Panc1 (cell line): ENCODE results near the gene TIMM17A. TPM values are rescaled to one million over a fixed set of nuclear protein-coding genes. Genes with fewer than 3 reads are reported as not detected.

Source experiments
- ATAC-seq: fragments of 200-7000 bp; cut with Tn5 transposase; 2 replicates; pipeline ENCODE4 v1.9.1; 2020; ENCODE audit warnings: mild to moderate bottlenecking, moderate library complexity
- BruUV-seq: library from RNA; stranded (reverse); fragments of 400-500 nt; replicated peaks from 2 replicates; lab custom pipeline; 2021; lab: Mats Ljungman, UMichigan
- CTCF ChIA-PET: fragments of 300-600 bp; sonication (Branson Sonifier 250); formaldehyde crosslinking; loops from one replicate; lab custom pipeline; 2022; ENCODE audit warnings: antibody characterized with exemption; lab: Charles Lee
- POLR2A ChIA-PET: fragments of 300-600 bp; sonication (Branson Sonifier 250); formaldehyde crosslinking; loops from one replicate; lab custom pipeline; 2022; ENCODE audit warnings: antibody characterized with exemption; lab: Charles Lee
- DNase-seq: peaks from one replicate; pipeline ENCODE4 v3.0.0-alpha.2; 2010; ENCODE audit warnings: low read depth, low spot score
- H3K27ac ChIP-seq: 2 replicates; pipeline ENCODE4 v1.5.1; 2011; ENCODE audit warnings: mild to moderate bottlenecking, low read length, inconsistent platforms
- H3K27me3 ChIP-seq: fragments of 200-500 bp; sonication (Bioruptor generic); 2 replicates; pipeline ENCODE4 v1.6.0; 2014; ENCODE audit warnings: low read length, inconsistent platforms; ENCODE audit not compliant: control insufficient read depth, insufficient read depth
- H3K36me3 ChIP-seq: fragments of 200-500 bp; sonication (Bioruptor generic); 2 replicates; pipeline ENCODE4 v1.5.1; 2014; ENCODE audit warnings: inconsistent platforms, mild to moderate bottlenecking, low read length, moderate library complexity; ENCODE audit not compliant: control insufficient read depth, insufficient read depth
- H3K4me1 ChIP-seq: 2 replicates; pipeline ENCODE4 v1.5.1; 2011; ENCODE audit warnings: inconsistent platforms, mild to moderate bottlenecking, low read length, moderate library complexity; ENCODE audit not compliant: control insufficient read depth, insufficient read depth
- H3K4me3 ChIP-seq, 2 experiments: 2 replicates each; pipeline ENCODE4 v1.5.1; 2011 to 2012; ENCODE audit warnings: low read depth in 2 of 2, low read length in 2 of 2, mild to moderate bottlenecking in 2 of 2, inconsistent platforms in 1 of 2, moderate library complexity in 1 of 2
- H3K9me3 ChIP-seq: fragments of 200-500 bp; sonication (Bioruptor generic); 2 replicates; pipeline ENCODE4 v1.5.1; 2014; ENCODE audit warnings: low read depth, mild to moderate bottlenecking, inconsistent platforms, low read length, moderate library complexity; ENCODE audit not compliant: control insufficient read depth, insufficient read depth
- POLR2AphosphoS5 ChIP-seq: IDR thresholded peaks from 2 replicates; pipeline ENCODE4 v1.6.1; 2012; ENCODE audit warnings: mild to moderate bottlenecking, low read depth, low read length, moderate library complexity
- REST ChIP-seq, 2 experiments: IDR thresholded peaks; 2 replicates each; pipeline ENCODE4 v1.6.1; 2011 to 2012; ENCODE audit warnings: low read depth in 2 of 2, control low read depth in 1 of 2, low read length in 1 of 2, mild to moderate bottlenecking in 1 of 2, moderate library complexity in 1 of 2; ENCODE audit not compliant: insufficient read depth in 1 of 2
- SIN3A ChIP-seq: IDR thresholded peaks from 2 replicates; pipeline ENCODE4 v1.6.1; 2012; ENCODE audit warnings: low read depth, mild to moderate bottlenecking, low read length, moderate library complexity, borderline replicate concordance; ENCODE audit not compliant: insufficient read depth
- TCF7L2 ChIP-seq: IDR thresholded peaks from 2 replicates; pipeline ENCODE4 v1.6.1; 2011; ENCODE audit warnings: mild to moderate bottlenecking, low read depth, low read length, inconsistent platforms
- in situ Hi-C: cut with HindIII; loops from 2 replicates; pipeline ENCODE4 v1.10.0; 2016; ENCODE audit warnings: low sequenced_read_pairs, low pct_unique_long_range_greater_than_20kb
- intact Hi-C: fragments of 100-400 bp; cut with micrococcal nuclease; formaldehyde crosslinking; loops from one replicate; pipeline ENCODE4 v1.10.0; 2022; ENCODE audit not compliant: unreplicated experiment
- total RNA-seq: library from RNA; stranded (reverse); gene quantifications from one replicate; pipeline ENCODE4 v1.2.1, GENCODE V29; 2021; ENCODE audit not compliant: unreplicated experiment
- TF ChIP-seq, protein P1 (sequence below): fragments of 450-650 bp; IDR thresholded peaks from 2 replicates; pipeline ENCODE4 v1.5.1; 2017; ENCODE audit warnings: mild to moderate bottlenecking

The TIMM17A gene
- total RNA-seq, 1 experiment from 2014 or later = 118 TPM

- Histone ChIP-seq H3K9me3 (no peaks in the 10 kb centered on the region), H3K36me3 (no peaks in the 10 kb centered on the region), H3K4me1 (no peaks in the 10 kb centered on the region), H3K4me3 (no peak overlapping the region), H3K27ac (no peak overlapping the region), H3K27me3 (peaks cover 6% of the 10 kb centered on the region)
- TF ChIP-seq, protein P1, sequence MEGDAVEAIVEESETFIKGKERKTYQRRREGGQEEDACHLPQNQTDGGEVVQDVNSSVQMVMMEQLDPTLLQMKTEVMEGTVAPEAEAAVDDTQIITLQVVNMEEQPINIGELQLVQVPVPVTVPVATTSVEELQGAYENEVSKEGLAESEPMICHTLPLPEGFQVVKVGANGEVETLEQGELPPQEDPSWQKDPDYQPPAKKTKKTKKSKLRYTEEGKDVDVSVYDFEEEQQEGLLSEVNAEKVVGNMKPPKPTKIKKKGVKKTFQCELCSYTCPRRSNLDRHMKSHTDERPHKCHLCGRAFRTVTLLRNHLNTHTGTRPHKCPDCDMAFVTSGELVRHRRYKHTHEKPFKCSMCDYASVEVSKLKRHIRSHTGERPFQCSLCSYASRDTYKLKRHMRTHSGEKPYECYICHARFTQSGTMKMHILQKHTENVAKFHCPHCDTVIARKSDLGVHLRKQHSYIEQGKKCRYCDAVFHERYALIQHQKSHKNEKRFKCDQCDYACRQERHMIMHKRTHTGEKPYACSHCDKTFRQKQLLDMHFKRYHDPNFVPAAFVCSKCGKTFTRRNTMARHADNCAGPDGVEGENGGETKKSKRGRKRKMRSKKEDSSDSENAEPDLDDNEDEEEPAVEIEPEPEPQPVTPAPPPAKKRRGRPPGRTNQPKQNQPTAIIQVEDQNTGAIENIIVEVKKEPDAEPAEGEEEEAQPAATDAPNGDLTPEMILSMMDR = no peak
- no peak for TF ChIP-seq REST (IDR thresholded peaks at IDR 0.05; ENCODE audit: insufficient read depth in 1 of 2, low read depth in 2 of 2, low read length in 1 of 2)
- no peak for TF ChIP-seq TCF7L2
- TF ChIP-seq POLR2AphosphoS5 = no peak
- TF ChIP-seq SIN3A = no peak
- BruUV-seq = no TSS peak
- intact Hi-C loops = no loop called here
- POLR2A ChIA-PET = interaction anchor here (0.6 kb wide), 1 partner anchor 24 kb away, joined by 5 read pairs; no protein-coding TSS in a partner anchor
- CTCF ChIA-PET = no interaction called here
- in situ Hi-C loops = no loop called here
- ATAC-seq (no peak), DNase-seq (no peak)
Measured at GRCh38 chr1:201933840-201934430, 21.4 kb upstream of the TIMM17A start.

DNA sequence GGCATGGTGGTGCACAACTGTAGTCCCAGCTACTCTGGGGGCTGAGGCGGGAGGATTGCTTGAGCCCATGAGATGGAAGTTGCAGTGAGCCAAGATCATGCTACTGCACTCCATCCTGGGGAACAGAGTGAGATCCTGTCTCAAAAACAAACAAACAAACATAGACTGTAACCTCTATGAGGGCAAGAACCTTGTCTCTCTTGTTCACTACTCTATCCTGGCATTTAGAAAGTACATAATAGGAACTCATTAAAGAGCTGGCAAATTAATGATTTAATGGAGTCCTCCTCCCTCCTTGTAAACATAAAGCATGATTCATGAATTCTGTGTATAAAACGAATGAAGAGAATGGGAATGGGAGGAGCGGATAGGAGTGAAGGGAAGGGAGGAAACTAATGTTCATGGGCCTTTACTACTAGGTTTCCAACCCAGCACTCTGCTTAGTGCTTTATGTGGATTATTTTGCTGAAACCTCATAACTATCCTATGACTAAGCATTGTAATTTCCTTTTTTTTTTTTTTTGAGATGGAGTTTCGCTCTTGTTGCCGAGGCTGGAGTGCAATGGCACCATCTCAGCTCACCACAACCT lies 17.6 kb upstream of the TIMM17A start:
- ChIA-PET CTCF (interaction anchor here (0.7 kb wide), 1 partner anchor 184 kb away, joined by 3 read pairs; no protein-coding TSS in a partner anchor), POLR2A (interaction anchor here (0.7 kb wide), 1 partner anchor 13 kb away, joined by 4 read pairs; no protein-coding TSS in a partner anchor)
- DNase-seq (no peak), ATAC-seq (no peak)
- TF ChIP-seq POLR2AphosphoS5 (no peak), TCF7L2 (no peak), SIN3A (no peak), REST (IDR thresholded peaks at IDR 0.05; ENCODE audit: insufficient read depth in 1 of 2, low read depth in 2 of 2, low read length in 1 of 2) (no peak)
- TF ChIP-seq, protein P1 = no peak
- no peak overlapping the region for H3K4me3 ChIP-seq
- H3K27me3 ChIP-seq = peaks cover 2% of the 10 kb centered on the region; the same call in 1 of the 2 replicates
- in situ Hi-C loops (no loop called here), intact Hi-C loops (no loop called here)
- no peaks in the 10 kb centered on the region for H3K36me3 ChIP-seq
- no peak overlapping the region for H3K27ac ChIP-seq
- no peaks in the 10 kb centered on the region for H3K9me3 ChIP-seq
- H3K4me1 ChIP-seq = no peaks in the 10 kb centered on the region
- no TSS peak for BruUV-seq
